Adrenal gland (tissue), 12 donors: ENCODE results near the gene ADAMTS8. TPM values are rescaled to one million over a fixed set of nuclear protein-coding genes. Genes with fewer than 3 reads are reported as not detected.
A peak's percentile ranks its signal among the peaks of the same experiment; 100 is the strongest.

ENCODE experiments used
- DNase-seq, 7 donors: peaks; one replicate each; pipeline ENCODE4 v3.0.0-alpha.2; 2019 to 2020
- H3K27ac ChIP-seq, 5 donors: fragments of 200-600 bp; sonication (generic) in 4 of 5; 1 replicate in 3 of 5; 2 replicates in 2 of 5; pipeline versions ENCODE4 v1.5.1 to v1.8.0; 2016 to 2020; ENCODE audit warnings: mild to moderate bottlenecking in 1 of 5
- H3K27me3 ChIP-seq: fragments of 200-600 bp; 2 replicates; pipeline ENCODE4 v1.8.0; 2021
- H3K36me3 ChIP-seq, 2 donors: fragments of 200-600 bp; replicated peaks in 1 of 2; 1 replicate in 1 of 2; 2 replicates in 1 of 2; pipeline versions ENCODE4 v1.5.1 to v1.8.0; 2018 to 2022
- H3K4me1 ChIP-seq, 2 donors: fragments of 200-600 bp; replicated peaks in 1 of 2; 1 replicate in 1 of 2; 2 replicates in 1 of 2; pipeline versions ENCODE4 v1.5.1 to v1.8.0; 2018 to 2021
- H3K4me3 ChIP-seq, 4 donors: fragments of 200-600 bp; sonication (generic) in 3 of 4; one replicate each; pipeline ENCODE4 v1.5.1; 2016 to 2018
- H3K9me3 ChIP-seq, 3 donors: fragments of 200-600 bp; sonication (generic) in 1 of 3; replicated peaks in 1 of 3; 1 replicate in 2 of 3; 2 replicates in 1 of 3; pipeline versions ENCODE4 v1.5.1 to v1.8.0; 2016 to 2021
- POLR2A ChIP-seq, 2 donors: fragments of 450-650 bp; IDR thresholded peaks; one replicate each; pipeline ENCODE4 v1.6.1; 2017; ENCODE audit warnings: antibody characterized with exemption in 2 of 2, mild to moderate bottlenecking in 2 of 2, moderate library complexity in 1 of 2
- WGBS, 4 donors: extraction: QIAGEN DNeasy Blood & Tissue Kit in 2 of 4; methylation state at CpG; one replicate each; pipeline versions ENCODE4 v1.1.5 to v1.1.7; 2013 to 2017; 5-methylcytosine and 5-hydroxymethylcytosine counted together
- intact Hi-C, 2 donors: fragments of 100-400 bp; cut with DNase I; formaldehyde crosslinking; loops; one replicate each; pipeline versions ENCODE4 v1.14.1 to v1.15.0; 2022 to 2023
- polyA plus RNA-seq, 3 donors: library from polyadenylated mRNA; stranded (reverse); fragments of 200-250 nt in 2 of 3; fragments of 350-450 nt in 1 of 3; fragmentation: Illumina TruSeq in 1 of 3; extraction: RNeasy Lipid Tissue Mini Kit (QIAGEN cat#74804) in 1 of 3; gene quantifications; one replicate each; pipeline ENCODE4 v1.2.3, GENCODE V29; 2013 to 2014
- total RNA-seq, 9 donors: library from RNA; depleted of rRNA in 4 of 9; stranded (reverse); fragments of >200 nt in 4 of 9; fragments of 120-200 nt in 1 of 9; fragmentation: NEBNext Ultra II Directional in 1 of 9; extraction: Animal tissue kit (Norgen Biotek cat#: 25700) in 1 of 9; gene quantifications; one replicate each; pipeline versions ENCODE4 v1.1.0 to v1.2.4, GENCODE V29; 2013 to 2023
- TF ChIP-seq, protein P1 (sequence below), 6 experiments: fragments of 450-650 bp in 4 of 6; fragments of 200-600 bp in 2 of 6; sonication (generic) in 1 of 6; IDR thresholded peaks; 1 replicate in 5 of 6; 2 replicates in 1 of 6; pipeline versions ENCODE4 v1.5.1 to v1.8.0; 2016 to 2021; ENCODE audit warnings: antibody characterized with exemption in 6 of 6, mild to moderate bottlenecking in 2 of 6, moderate library complexity in 1 of 6
- donor health status: healthy with polysubstance abuse.
- donor health status: Bipolar disorder and iron deficiency.
- donor health status: DM: yes; HTN: yes; CAD: no.
- donor health status: DM: no; HTN: no; CAD: no.
- donor health status: DM: no; HTN: no; CAD: no.
- donor health status: DM: yes; HTN: yes; CAD: no.

The ADAMTS8 gene
- total and polyA plus RNA-seq, 12 donors, result 0.06 to 1.4 (median 0.14) TPM; not detected in 3

DNA sequence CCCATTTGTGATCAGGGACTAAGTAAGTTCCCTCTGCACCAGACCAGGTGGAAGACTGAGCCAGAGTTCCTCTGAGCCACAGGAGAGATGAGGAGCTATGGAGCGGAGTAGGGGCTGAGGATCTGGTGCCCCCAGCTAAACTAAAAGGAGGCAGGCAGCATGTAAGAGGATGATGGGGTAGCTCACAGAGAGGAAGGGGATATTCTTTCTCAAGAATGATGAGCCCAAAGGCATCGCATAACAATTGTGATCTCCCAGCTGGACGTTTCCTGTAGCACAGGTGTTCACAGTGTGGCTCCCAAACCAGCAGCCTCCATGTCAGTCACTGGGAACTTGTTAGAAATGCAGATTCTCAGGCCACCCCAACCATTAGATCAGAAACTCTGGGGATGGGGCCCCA is 24.4 kb downstream of the ADAMTS8 start:
- DNase-seq, result no peak
- H3K4me1 ChIP-seq, result peaks cover 0 to 9% of the 10 kb centered on the region in 2 donors
- WGBS, 4 donors, result 83 to 87% (median 84%) methylated on average over 3 of the region's 3 CpGs
- intact Hi-C loops, result no loop called here
- H3K36me3 ChIP-seq, result no peaks in the 10 kb centered on the region
- peak overlapping the region in 1 of 5 donors; percentile 62 for H3K27ac ChIP-seq
- H3K4me3 ChIP-seq, result no peak overlapping the region
- H3K9me3 ChIP-seq, result no peaks in the 10 kb centered on the region
- H3K27me3 ChIP-seq, result no peaks in the 10 kb centered on the region
- no peak for TF ChIP-seq POLR2A (IDR thresholded peaks at IDR 0.05)
- TF ChIP-seq, protein P1, sequence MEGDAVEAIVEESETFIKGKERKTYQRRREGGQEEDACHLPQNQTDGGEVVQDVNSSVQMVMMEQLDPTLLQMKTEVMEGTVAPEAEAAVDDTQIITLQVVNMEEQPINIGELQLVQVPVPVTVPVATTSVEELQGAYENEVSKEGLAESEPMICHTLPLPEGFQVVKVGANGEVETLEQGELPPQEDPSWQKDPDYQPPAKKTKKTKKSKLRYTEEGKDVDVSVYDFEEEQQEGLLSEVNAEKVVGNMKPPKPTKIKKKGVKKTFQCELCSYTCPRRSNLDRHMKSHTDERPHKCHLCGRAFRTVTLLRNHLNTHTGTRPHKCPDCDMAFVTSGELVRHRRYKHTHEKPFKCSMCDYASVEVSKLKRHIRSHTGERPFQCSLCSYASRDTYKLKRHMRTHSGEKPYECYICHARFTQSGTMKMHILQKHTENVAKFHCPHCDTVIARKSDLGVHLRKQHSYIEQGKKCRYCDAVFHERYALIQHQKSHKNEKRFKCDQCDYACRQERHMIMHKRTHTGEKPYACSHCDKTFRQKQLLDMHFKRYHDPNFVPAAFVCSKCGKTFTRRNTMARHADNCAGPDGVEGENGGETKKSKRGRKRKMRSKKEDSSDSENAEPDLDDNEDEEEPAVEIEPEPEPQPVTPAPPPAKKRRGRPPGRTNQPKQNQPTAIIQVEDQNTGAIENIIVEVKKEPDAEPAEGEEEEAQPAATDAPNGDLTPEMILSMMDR (IDR thresholded peaks at IDR 0.05), result no peak

DNA sequence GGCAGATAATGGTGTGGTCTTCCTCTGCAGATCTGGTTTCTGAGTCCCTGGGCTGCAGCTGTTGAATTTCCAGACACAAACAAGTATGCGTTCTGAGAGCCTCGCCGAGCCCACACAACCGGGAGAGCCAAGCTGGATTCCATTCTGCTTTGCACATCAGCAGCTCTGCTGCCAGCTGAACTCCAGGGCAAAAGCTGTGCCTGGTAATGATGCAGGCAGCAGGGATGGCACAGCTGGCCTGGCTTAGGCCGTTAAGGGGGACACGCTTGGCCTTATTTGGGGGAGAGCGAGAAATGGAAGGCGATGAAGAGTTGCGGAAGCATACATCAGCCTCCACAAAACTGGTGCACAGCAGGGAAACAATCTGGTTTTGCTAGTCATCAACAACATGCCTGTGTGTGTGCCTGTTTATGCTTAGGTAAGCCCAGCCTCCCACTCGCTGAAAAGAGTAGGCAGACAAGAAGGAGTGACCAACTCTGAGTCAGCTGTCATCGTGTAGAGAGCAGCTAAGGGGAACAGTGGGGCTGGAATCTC is 25.1 kb downstream of the ADAMTS8 start:
- TF ChIP-seq POLR2A (IDR thresholded peaks at IDR 0.05), result no peak
- TF ChIP-seq, protein P1 (IDR thresholded peaks at IDR 0.05), result no peak
- no peaks in the 10 kb centered on the region for H3K9me3 ChIP-seq
- no peak overlapping the region for H3K4me3 ChIP-seq
- no peaks in the 10 kb centered on the region for H3K36me3 ChIP-seq
- no peaks in the 10 kb centered on the region for H3K27me3 ChIP-seq
- intact Hi-C loops, result no loop called here
- H3K4me1 ChIP-seq, result peaks cover 0 to 8% of the 10 kb centered on the region in 2 donors
- WGBS, 4 donors, result 68 to 77% (median 73%) methylated on average over 10 to 11 of the region's 11 CpGs
- DNase-seq, result peak in 2 of 7 donors; percentile 29 to 61
- peak overlapping the region in 2 of 5 donors; percentile 27 to 62 for H3K27ac ChIP-seq

DNA sequence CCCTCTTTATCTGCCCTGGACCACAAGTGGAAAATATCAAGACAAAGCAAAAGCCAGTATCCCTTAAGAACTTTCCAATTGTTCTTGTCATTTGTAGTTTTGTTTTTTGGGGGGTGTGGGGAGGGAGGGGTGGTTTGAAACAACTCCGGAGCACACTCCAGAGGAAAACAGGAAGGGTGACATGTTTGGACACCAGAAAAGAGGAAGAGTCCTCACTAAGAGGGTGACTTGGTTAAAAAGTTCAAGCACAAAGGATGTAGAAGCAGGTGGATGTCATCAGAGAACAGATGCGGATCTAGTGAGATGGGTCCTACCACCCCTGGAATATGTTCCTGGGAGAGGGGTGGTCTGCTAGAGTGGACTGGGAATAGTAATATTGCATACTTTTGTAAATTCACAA is 25.8 kb downstream of the ADAMTS8 start:
- Histone ChIP-seq H3K9me3 (no peaks in the 10 kb centered on the region), H3K4me3 (no peak overlapping the region), H3K27me3 (no peaks in the 10 kb centered on the region), H3K4me1 (peaks cover 0 to under 1% of the 10 kb centered on the region in 2 donors), H3K27ac (peak overlapping the region in 2 of 5 donors; percentile 27 to 62), H3K36me3 (no peaks in the 10 kb centered on the region)
- intact Hi-C loops, result no loop called here
- TF ChIP-seq, protein P1 (IDR thresholded peaks at IDR 0.05), result no peak
- TF ChIP-seq POLR2A (IDR thresholded peaks at IDR 0.05), result no peak
- WGBS, 4 donors, result 46 to 67% (median 60%) methylated on average over 2 of the region's 2 CpGs
- no peak for DNase-seq

DNA sequence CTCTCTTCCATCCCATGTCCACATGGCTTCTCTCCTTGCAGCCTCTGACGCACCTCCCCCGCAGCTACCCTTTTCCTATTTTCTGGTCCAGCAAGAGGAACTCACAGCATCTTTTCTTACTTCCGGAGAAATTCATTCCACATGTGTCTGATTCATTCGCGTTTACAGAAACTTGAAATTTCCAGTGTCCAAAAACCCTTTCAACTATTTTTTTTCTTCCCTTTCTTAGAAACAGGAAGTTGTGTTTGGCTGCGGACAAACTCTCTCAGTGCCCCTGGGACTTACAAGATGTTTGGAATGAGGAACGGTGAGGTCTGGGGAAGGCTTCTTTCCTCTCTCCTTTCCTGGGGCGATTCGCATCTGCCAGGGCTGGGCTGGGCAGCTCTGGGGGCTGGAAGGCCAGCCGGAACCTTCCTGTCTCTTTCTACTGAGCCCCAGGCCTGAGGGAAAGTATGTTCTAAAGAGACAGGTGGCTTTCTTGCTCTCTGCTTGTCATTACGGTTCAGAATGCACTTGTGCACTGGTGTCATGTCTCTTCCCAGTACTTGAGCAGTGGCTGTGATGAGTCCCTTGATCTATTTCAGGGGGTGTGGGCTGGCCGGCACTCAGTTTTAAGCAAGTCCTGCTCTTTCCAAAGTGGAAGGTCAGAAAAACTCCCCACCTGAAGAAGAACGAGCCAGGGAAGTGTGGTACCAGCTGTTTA is 27.5 kb downstream of the ADAMTS8 start:
- Histone ChIP-seq H3K27me3 (no peaks in the 10 kb centered on the region), H3K9me3 (no peaks in the 10 kb centered on the region), H3K4me3 (no peak overlapping the region), H3K36me3 (no peaks in the 10 kb centered on the region), H3K4me1 (no peaks in the 10 kb centered on the region), H3K27ac (peak overlapping the region in 1 of 5 donors; percentile 51)
- TF ChIP-seq, protein P1 (IDR thresholded peaks at IDR 0.05), result no peak
- TF ChIP-seq POLR2A (IDR thresholded peaks at IDR 0.05), result no peak
- 42 to 55% (median 50%) methylated on average over 12 to 13 of the region's 13 CpGs for WGBS, 4 donors
- peak in 1 of 7 donors; percentile 20 for DNase-seq
- intact Hi-C loops, result no loop called here
